Panc1 (cell line): ENCODE data around the gene CTNNA1. TPM values are rescaled to one million over a fixed set of nuclear protein-coding genes. Genes with fewer than 3 reads are reported as not detected.

Experiments
- ATAC-seq: fragments of 200-7000 bp; cut with Tn5 transposase; 2 replicates; pipeline ENCODE4 v1.9.1; 2020; ENCODE audit warnings: mild to moderate bottlenecking, moderate library complexity
- BruUV-seq: library from RNA; stranded (reverse); fragments of 400-500 nt; replicated peaks from 2 replicates; lab custom pipeline; 2021; lab: Mats Ljungman, UMichigan
- CTCF ChIA-PET: fragments of 300-600 bp; sonication (Branson Sonifier 250); formaldehyde crosslinking; loops from one replicate; lab custom pipeline; 2022; ENCODE audit warnings: antibody characterized with exemption; lab: Charles Lee
- POLR2A ChIA-PET: fragments of 300-600 bp; sonication (Branson Sonifier 250); formaldehyde crosslinking; loops from one replicate; lab custom pipeline; 2022; ENCODE audit warnings: antibody characterized with exemption; lab: Charles Lee
- DNase-seq: peaks from one replicate; pipeline ENCODE4 v3.0.0-alpha.2; 2010; ENCODE audit warnings: low read depth, low spot score
- H3K27ac ChIP-seq: 2 replicates; pipeline ENCODE4 v1.5.1; 2011; ENCODE audit warnings: mild to moderate bottlenecking, low read length, inconsistent platforms
- H3K27me3 ChIP-seq: fragments of 200-500 bp; sonication (Bioruptor generic); 2 replicates; pipeline ENCODE4 v1.6.0; 2014; ENCODE audit warnings: low read length, inconsistent platforms; ENCODE audit not compliant: control insufficient read depth, insufficient read depth
- H3K36me3 ChIP-seq: fragments of 200-500 bp; sonication (Bioruptor generic); 2 replicates; pipeline ENCODE4 v1.5.1; 2014; ENCODE audit warnings: inconsistent platforms, mild to moderate bottlenecking, low read length, moderate library complexity; ENCODE audit not compliant: control insufficient read depth, insufficient read depth
- H3K4me1 ChIP-seq: 2 replicates; pipeline ENCODE4 v1.5.1; 2011; ENCODE audit warnings: inconsistent platforms, mild to moderate bottlenecking, low read length, moderate library complexity; ENCODE audit not compliant: control insufficient read depth, insufficient read depth
- H3K4me3 ChIP-seq, 2 experiments: 2 replicates each; pipeline ENCODE4 v1.5.1; 2011 to 2012; ENCODE audit warnings: low read depth in 2 of 2, low read length in 2 of 2, mild to moderate bottlenecking in 2 of 2, inconsistent platforms in 1 of 2, moderate library complexity in 1 of 2
- H3K9me3 ChIP-seq: fragments of 200-500 bp; sonication (Bioruptor generic); 2 replicates; pipeline ENCODE4 v1.5.1; 2014; ENCODE audit warnings: low read depth, mild to moderate bottlenecking, inconsistent platforms, low read length, moderate library complexity; ENCODE audit not compliant: control insufficient read depth, insufficient read depth
- CTCF ChIP-seq: fragments of 450-650 bp; IDR thresholded peaks from 2 replicates; pipeline ENCODE4 v1.5.1; 2017; ENCODE audit warnings: mild to moderate bottlenecking
- POLR2AphosphoS5 ChIP-seq: IDR thresholded peaks from 2 replicates; pipeline ENCODE4 v1.6.1; 2012; ENCODE audit warnings: mild to moderate bottlenecking, low read depth, low read length, moderate library complexity
- REST ChIP-seq, 2 experiments: IDR thresholded peaks; 2 replicates each; pipeline ENCODE4 v1.6.1; 2011 to 2012; ENCODE audit warnings: low read depth in 2 of 2, control low read depth in 1 of 2, low read length in 1 of 2, mild to moderate bottlenecking in 1 of 2, moderate library complexity in 1 of 2; ENCODE audit not compliant: insufficient read depth in 1 of 2
- SIN3A ChIP-seq: IDR thresholded peaks from 2 replicates; pipeline ENCODE4 v1.6.1; 2012; ENCODE audit warnings: low read depth, mild to moderate bottlenecking, low read length, moderate library complexity, borderline replicate concordance; ENCODE audit not compliant: insufficient read depth
- TCF7L2 ChIP-seq: IDR thresholded peaks from 2 replicates; pipeline ENCODE4 v1.6.1; 2011; ENCODE audit warnings: mild to moderate bottlenecking, low read depth, low read length, inconsistent platforms
- in situ Hi-C: cut with HindIII; loops from 2 replicates; pipeline ENCODE4 v1.10.0; 2016; ENCODE audit warnings: low sequenced_read_pairs, low pct_unique_long_range_greater_than_20kb
- intact Hi-C: fragments of 100-400 bp; cut with micrococcal nuclease; formaldehyde crosslinking; loops from one replicate; pipeline ENCODE4 v1.10.0; 2022; ENCODE audit not compliant: unreplicated experiment
- total RNA-seq: library from RNA; stranded (reverse); gene quantifications from one replicate; pipeline ENCODE4 v1.2.1, GENCODE V29; 2021; ENCODE audit not compliant: unreplicated experiment

The CTNNA1 gene
- total RNA-seq, 1 experiment from 2014 or later = 298 TPM

GRCh38 chr5:138755084-138755748 is 2.0 kb downstream of the CTNNA1 start:
- H3K36me3 ChIP-seq = peaks cover 3% of the 10 kb centered on the region
- ChIA-PET POLR2A (no interaction called here), CTCF (no interaction called here)
- H3K9me3 ChIP-seq = no peaks in the 10 kb centered on the region
- BruUV-seq = no TSS peak
- no peak for TF ChIP-seq SIN3A
- TF ChIP-seq CTCF = no peak
- TF ChIP-seq POLR2AphosphoS5 = no peak
- no peak for TF ChIP-seq TCF7L2
- TF ChIP-seq REST (IDR thresholded peaks at IDR 0.05; ENCODE audit: insufficient read depth in 1 of 2, low read depth in 2 of 2, low read length in 1 of 2) = no peak
- DNase-seq = no peak
- intact Hi-C loops = no loop called here
- in situ Hi-C loops = no loop called here
- ATAC-seq = no peak
- peak overlapping the region; percentile 88 to 95 for H3K4me3 ChIP-seq
- H3K27ac ChIP-seq = peak overlapping the region; percentile 95
- H3K27me3 ChIP-seq = no peaks in the 10 kb centered on the region
- H3K4me1 ChIP-seq = peaks cover 11% of the 10 kb centered on the region

GRCh38 chr5:138757061-138757776 is 4.0 kb downstream of the CTNNA1 start:
- POLR2A ChIA-PET = no interaction called here
- in situ Hi-C loops = no loop called here

More at GRCh38 chr5:138757061-138757776, 4.0 kb downstream of the CTNNA1 start:
- DNase-seq (no peak), ATAC-seq (no peak)
- Histone ChIP-seq H3K4me3 (no peak overlapping the region), H3K9me3 (no peaks in the 10 kb centered on the region), H3K27me3 (no peaks in the 10 kb centered on the region), H3K4me1 (peaks cover 11% of the 10 kb centered on the region), H3K36me3 (peaks cover 3% of the 10 kb centered on the region), H3K27ac (no peak overlapping the region)
- TSS peak; percentile 19 for BruUV-seq
- CTCF ChIA-PET = interaction anchor here (0.6 kb wide), 1 partner anchor 199 kb away, joined by 8 read pairs; no protein-coding TSS in a partner anchor
- intact Hi-C loops = no loop called here
- TF ChIP-seq POLR2AphosphoS5 = no peak
- no peak for TF ChIP-seq REST (IDR thresholded peaks at IDR 0.05; ENCODE audit: insufficient read depth in 1 of 2, low read depth in 2 of 2, low read length in 1 of 2)
- TF ChIP-seq TCF7L2 = no peak
- no peak for TF ChIP-seq SIN3A
- no peak for TF ChIP-seq CTCF
